ENCODE results near the gene TDRD7. TPM values are rescaled to one million over a fixed set of nuclear protein-coding genes. Genes with fewer than 3 reads are reported as not detected.

The TDRD7 gene
- total and polyA plus RNA-seq, 2 donors from 2014 or later, result 7.8 to 15.0 TPM

DNA sequence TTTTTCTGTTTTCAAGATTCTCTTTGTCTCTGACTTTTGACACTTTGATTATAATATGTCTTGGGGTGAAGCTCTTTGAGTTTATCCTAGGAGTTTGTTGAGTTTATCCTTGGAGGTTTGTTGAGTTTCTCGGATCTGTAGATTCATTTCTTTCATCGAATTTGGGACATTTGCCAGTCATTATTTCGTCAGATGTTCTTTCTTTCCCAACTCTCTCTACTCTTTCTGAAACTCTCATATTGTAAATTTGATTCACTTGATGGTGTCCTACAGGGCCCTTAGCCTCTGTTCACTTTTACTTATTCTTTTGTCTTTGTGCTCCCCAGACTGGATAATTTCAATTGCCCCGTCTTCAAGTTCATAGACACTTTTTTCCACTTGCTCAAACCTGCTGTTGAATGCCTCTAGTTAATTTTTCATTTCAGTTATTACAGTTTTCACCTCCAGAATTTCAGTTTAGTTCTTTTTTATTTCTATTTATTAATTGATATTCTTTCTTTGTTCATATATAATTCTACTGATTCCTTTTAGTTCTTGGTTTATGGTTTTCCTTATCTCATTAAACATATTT lies 8.1 kb upstream of the TDRD7 start:
- Histone ChIP-seq H3K9ac (ENCODE audit: low read length in 3 of 3) (no peak overlapping the region), H3K27me3 (ENCODE audit: control insufficient read depth, insufficient read depth, low read length) (no peaks in the 10 kb centered on the region), H3K27ac (ENCODE audit: low read depth in 2 of 2, low read length in 2 of 2) (no peak overlapping the region), H3K4me3 (ENCODE audit: low read length in 3 of 3) (no peak overlapping the region), H3K9me3 (ENCODE audit: control insufficient read depth in 2 of 3, insufficient read depth in 1 of 3, low read length in 3 of 3) (no peaks in the 10 kb centered on the region), H3K4me1 (ENCODE audit: control insufficient read depth in 2 of 3, insufficient read depth in 2 of 3, low read depth in 1 of 3, low read length in 3 of 3) (peaks cover 0 to 9% (median 0%) of the 10 kb centered on the region in 3 donors), H3K36me3 (ENCODE audit: control insufficient read depth in 2 of 3, insufficient read depth in 3 of 3, low read length in 3 of 3) (no peaks in the 10 kb centered on the region)
- TF ChIP-seq, protein P1, sequence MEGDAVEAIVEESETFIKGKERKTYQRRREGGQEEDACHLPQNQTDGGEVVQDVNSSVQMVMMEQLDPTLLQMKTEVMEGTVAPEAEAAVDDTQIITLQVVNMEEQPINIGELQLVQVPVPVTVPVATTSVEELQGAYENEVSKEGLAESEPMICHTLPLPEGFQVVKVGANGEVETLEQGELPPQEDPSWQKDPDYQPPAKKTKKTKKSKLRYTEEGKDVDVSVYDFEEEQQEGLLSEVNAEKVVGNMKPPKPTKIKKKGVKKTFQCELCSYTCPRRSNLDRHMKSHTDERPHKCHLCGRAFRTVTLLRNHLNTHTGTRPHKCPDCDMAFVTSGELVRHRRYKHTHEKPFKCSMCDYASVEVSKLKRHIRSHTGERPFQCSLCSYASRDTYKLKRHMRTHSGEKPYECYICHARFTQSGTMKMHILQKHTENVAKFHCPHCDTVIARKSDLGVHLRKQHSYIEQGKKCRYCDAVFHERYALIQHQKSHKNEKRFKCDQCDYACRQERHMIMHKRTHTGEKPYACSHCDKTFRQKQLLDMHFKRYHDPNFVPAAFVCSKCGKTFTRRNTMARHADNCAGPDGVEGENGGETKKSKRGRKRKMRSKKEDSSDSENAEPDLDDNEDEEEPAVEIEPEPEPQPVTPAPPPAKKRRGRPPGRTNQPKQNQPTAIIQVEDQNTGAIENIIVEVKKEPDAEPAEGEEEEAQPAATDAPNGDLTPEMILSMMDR (IDR thresholded peaks at IDR 0.05; ENCODE audit: borderline replicate concordance, extremely low read depth, insufficient read depth), result no peak
- intact Hi-C loops (cut with DNase I), result no loop called here
- DNase-seq (no peak), FAIRE-seq (no peak)

DNA sequence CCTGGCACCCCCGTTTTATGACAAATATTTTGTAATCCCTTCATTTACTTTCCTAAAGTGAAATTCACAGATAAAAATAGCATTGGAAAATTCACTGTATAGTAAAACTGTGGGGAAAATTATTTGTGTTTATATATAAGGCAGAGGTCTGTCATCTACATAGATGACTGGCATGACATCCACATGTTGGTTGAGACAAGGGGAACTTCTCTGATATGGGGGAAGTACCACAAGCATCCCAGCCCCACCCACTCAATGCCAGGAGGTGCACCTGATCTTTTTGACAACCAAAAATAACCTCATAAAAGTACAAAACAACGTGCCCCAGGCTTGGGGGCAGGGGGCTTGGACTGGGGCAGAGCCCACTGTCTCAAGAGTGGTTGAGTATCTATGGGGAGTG lies 6.3 kb upstream of the TDRD7 start:
- no peak for FAIRE-seq
- H3K4me3 ChIP-seq (ENCODE audit: low read length in 3 of 3), result no peak overlapping the region
- TF ChIP-seq, protein P1 (IDR thresholded peaks at IDR 0.05; ENCODE audit: borderline replicate concordance, extremely low read depth, insufficient read depth), result no peak

DNA sequence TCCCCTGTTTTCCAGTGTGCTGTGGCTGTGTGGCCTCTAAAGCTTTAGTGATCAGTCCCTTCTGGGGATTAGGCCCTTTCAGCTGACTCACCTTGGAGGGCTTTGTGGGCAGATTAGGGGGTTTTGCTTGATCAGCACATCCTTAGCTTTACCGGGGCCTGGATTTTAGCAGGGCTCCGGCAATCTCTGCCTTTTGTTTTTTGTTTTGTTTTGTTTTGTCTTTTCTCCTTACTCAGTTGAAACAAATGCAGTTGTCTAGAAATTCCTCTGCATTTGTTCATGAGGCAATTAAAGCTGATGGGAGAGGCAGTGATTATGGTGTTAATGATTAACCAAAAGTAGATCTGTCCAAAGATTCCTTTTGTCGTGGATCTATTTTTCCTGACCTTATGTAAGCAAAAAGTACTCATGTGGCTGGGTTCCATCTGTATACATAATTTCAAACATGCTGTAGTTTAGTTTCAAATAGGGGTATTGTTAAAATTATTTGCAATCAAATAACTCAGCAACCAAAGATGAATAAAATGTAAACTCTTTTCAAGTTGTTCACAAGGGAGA lies 5.2 kb upstream of the TDRD7 start:
- TF ChIP-seq, protein P1 (IDR thresholded peaks at IDR 0.05; ENCODE audit: borderline replicate concordance, extremely low read depth, insufficient read depth), result no peak
- no peak overlapping the region for H3K27ac ChIP-seq (ENCODE audit: low read depth in 2 of 2, low read length in 2 of 2)
- H3K9ac ChIP-seq (ENCODE audit: low read length in 3 of 3), result no peak overlapping the region
- FAIRE-seq (peak; percentile 53), DNase-seq (no peak)
- no peaks in the 10 kb centered on the region for H3K9me3 ChIP-seq (ENCODE audit: control insufficient read depth in 2 of 3, insufficient read depth in 1 of 3, low read length in 3 of 3)
- no peak overlapping the region for H3K4me3 ChIP-seq (ENCODE audit: low read length in 3 of 3)
- H3K27me3 ChIP-seq (ENCODE audit: control insufficient read depth, insufficient read depth, low read length), result no peaks in the 10 kb centered on the region
- intact Hi-C loops (cut with DNase I), result no loop called here
- H3K4me1 ChIP-seq (ENCODE audit: control insufficient read depth in 2 of 3, insufficient read depth in 2 of 3, low read depth in 1 of 3, low read length in 3 of 3), result peaks cover 0 to 7% (median 3%) of the 10 kb centered on the region in 3 donors
- no peaks in the 10 kb centered on the region for H3K36me3 ChIP-seq (ENCODE audit: control insufficient read depth in 2 of 3, insufficient read depth in 3 of 3, low read length in 3 of 3)

More for the DNA sequence above, 6.3 kb upstream of the TDRD7 start:
- no peak overlapping the region for H3K27ac ChIP-seq (ENCODE audit: low read depth in 2 of 2, low read length in 2 of 2)
- H3K9me3 ChIP-seq (ENCODE audit: control insufficient read depth in 2 of 3, insufficient read depth in 1 of 3, low read length in 3 of 3), result no peaks in the 10 kb centered on the region
- DNase-seq, result no peak
- no peaks in the 10 kb centered on the region for H3K27me3 ChIP-seq (ENCODE audit: control insufficient read depth, insufficient read depth, low read length)
- intact Hi-C loops (cut with DNase I), result no loop called here
- H3K36me3 ChIP-seq (ENCODE audit: control insufficient read depth in 2 of 3, insufficient read depth in 3 of 3, low read length in 3 of 3), result no peaks in the 10 kb centered on the region
- peaks cover 0 to 7% (median 0%) of the 10 kb centered on the region in 3 donors for H3K4me1 ChIP-seq (ENCODE audit: control insufficient read depth in 2 of 3, insufficient read depth in 2 of 3, low read depth in 1 of 3, low read length in 3 of 3)
- no peak overlapping the region for H3K9ac ChIP-seq (ENCODE audit: low read length in 3 of 3)
